ENCODE results near the gene PLEKHH1.

Gene PLEKHH1

DNA sequence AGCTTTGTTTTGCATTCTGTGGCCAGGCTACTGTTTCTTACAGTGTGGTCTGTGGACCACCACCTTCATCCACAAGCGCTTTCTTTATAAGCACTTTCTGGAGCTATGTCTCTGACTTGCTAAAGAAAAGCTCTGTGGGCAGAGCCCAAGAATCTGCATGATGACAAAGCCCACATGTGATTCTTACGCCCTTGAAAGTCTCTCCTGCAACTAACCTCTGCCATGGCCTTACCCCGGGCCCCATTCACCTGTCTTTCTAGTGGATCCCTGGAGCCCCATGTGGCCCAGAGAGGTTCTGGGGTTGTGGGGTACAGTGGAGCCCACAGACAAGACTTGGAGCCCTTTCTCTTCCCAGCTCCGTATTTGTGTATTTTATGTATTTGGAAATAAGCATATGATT is 16.6 kb downstream of the PLEKHH1 start:
- H3K4me3 ChIP-seq (replicated peaks; ENCODE audit: low read depth, low read length) = no peak overlapping the region
- TF ChIP-seq, protein P1, sequence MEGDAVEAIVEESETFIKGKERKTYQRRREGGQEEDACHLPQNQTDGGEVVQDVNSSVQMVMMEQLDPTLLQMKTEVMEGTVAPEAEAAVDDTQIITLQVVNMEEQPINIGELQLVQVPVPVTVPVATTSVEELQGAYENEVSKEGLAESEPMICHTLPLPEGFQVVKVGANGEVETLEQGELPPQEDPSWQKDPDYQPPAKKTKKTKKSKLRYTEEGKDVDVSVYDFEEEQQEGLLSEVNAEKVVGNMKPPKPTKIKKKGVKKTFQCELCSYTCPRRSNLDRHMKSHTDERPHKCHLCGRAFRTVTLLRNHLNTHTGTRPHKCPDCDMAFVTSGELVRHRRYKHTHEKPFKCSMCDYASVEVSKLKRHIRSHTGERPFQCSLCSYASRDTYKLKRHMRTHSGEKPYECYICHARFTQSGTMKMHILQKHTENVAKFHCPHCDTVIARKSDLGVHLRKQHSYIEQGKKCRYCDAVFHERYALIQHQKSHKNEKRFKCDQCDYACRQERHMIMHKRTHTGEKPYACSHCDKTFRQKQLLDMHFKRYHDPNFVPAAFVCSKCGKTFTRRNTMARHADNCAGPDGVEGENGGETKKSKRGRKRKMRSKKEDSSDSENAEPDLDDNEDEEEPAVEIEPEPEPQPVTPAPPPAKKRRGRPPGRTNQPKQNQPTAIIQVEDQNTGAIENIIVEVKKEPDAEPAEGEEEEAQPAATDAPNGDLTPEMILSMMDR (IDR thresholded peaks at IDR 0.05; ENCODE audit: low read depth, low read length, missing control alignments) = no peak
- DNase-seq (ENCODE audit: extremely low read depth, low read depth) = no peak

DNA sequence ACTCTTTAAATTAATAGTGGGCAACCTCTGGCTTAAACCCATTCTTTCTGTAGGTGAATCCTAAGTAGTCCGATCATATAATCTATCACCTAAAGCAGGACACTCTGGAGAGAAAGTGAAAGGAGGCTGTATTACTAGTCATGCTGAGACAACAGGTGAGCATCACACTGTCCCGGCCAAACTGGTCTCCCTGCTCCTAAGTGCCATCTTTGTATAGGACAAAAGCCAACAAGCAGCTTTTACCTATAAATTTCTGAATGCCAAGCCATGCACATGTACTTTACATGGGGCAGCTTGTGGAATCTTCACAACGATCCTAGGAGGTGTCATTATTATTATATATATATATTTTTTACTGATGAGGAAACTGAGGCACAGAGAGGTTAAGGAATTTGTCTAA is 18.0 kb downstream of the PLEKHH1 start:
- H3K4me3 ChIP-seq (replicated peaks; ENCODE audit: low read depth, low read length) = no peak overlapping the region
- TF ChIP-seq, protein P1 (IDR thresholded peaks at IDR 0.05; ENCODE audit: low read depth, low read length, missing control alignments) = no peak
- no peak for DNase-seq (ENCODE audit: extremely low read depth, low read depth)

DNA sequence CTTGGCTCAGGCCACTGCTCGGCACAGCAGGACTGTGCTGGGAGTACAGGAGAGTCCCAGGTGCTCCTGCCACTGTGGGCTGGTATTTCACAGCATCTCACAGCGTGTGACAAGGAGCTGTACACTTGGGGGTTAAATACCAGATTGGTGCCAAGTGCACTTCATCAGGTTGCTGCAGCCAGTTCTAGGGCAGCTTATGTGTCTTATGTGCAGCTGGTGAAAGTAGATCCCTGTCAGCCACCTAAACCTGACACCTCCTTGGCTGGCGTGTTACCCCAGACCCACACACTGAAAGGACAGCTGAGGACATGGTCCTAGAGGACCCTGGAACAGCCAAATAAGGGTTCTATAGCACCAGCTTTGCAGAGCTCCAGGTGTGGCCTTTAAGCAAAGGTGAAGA is 18.9 kb downstream of the PLEKHH1 start:
- no peak for DNase-seq (ENCODE audit: extremely low read depth, low read depth)
- TF ChIP-seq, protein P1 (IDR thresholded peaks at IDR 0.05; ENCODE audit: low read depth, low read length, missing control alignments) = no peak
- H3K4me3 ChIP-seq (replicated peaks; ENCODE audit: low read depth, low read length) = no peak overlapping the region

DNA sequence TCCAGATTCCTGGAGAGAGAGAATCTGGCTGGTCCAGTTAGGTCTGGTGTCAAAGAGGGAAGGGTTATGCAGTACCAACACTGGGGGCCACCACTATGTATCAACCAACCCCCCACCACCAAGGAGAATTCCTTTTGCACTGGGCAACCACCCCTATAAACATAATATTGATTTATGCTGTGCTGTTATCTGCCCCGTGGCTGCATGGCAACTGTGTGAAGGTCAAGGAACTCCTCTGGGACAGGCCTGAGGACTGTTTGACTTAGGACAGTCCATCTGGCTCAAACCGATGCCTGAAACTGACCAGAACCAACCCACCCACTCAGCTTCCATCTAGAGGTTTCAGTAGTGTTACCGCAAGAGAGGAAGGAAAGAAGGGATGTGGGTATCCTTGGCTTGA is 20.5 kb downstream of the PLEKHH1 start:
- no peak for DNase-seq (ENCODE audit: extremely low read depth, low read depth)
- TF ChIP-seq, protein P1 (IDR thresholded peaks at IDR 0.05; ENCODE audit: low read depth, low read length, missing control alignments) = no peak
- no peak overlapping the region for H3K4me3 ChIP-seq (replicated peaks; ENCODE audit: low read depth, low read length)

DNA sequence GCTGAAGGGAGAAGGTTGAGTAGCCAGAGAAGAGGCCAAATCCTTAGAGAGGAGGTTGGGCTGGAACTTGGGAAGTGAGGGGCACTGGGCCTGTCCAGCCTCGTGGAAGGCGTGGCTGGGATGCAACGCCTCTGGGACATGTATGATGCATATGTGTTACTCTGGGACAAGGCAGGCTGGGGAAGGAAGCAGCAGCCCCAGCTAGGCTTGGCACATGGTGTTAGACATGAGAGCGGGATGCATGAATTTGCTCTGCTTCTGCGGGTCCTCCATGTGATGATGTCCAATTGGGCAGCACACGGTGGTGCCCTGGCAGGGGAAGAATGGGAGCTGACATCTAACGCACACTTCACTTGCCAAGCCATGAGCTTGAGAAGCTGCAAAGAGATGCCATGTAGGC is 21.3 kb downstream of the PLEKHH1 start:
- no peak for DNase-seq (ENCODE audit: extremely low read depth, low read depth)
- TF ChIP-seq, protein P1 (IDR thresholded peaks at IDR 0.05; ENCODE audit: low read depth, low read length, missing control alignments) = no peak

DNA sequence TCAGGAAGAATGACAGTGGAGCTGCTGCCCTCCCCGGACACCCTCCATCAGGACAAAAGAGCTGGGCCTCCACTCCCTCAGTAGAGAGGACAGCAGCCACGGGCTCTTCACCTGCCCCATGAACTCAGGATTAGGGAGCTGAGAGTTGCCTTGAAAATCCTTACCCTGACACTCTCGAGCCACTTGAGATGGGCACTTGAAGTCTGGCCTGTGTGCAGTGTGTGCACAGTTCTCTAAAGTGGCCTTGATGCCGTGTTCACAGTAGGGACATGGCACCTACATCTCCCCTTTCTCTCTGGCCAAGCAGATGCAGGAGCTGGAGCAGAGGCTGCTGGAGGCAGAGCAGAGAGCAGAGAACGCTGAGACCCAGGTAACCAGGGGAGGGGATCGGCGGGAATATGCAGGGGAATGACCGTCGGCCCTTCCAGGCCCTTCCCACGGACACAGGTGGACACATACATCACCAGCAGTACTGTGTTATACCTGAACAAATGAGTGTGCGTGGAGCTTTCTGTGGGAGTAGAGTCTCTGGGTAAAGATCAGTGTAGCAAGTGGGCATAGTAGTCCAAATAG is 22.5 kb downstream of the PLEKHH1 start:
- TF ChIP-seq, protein P1 (IDR thresholded peaks at IDR 0.05; ENCODE audit: low read depth, low read length, missing control alignments) = no peak
- no peak for DNase-seq (ENCODE audit: extremely low read depth, low read depth)

More for the DNA sequence above, 21.3 kb downstream of the PLEKHH1 start:
- no peak overlapping the region for H3K4me3 ChIP-seq (replicated peaks; ENCODE audit: low read depth, low read length)

DNA sequence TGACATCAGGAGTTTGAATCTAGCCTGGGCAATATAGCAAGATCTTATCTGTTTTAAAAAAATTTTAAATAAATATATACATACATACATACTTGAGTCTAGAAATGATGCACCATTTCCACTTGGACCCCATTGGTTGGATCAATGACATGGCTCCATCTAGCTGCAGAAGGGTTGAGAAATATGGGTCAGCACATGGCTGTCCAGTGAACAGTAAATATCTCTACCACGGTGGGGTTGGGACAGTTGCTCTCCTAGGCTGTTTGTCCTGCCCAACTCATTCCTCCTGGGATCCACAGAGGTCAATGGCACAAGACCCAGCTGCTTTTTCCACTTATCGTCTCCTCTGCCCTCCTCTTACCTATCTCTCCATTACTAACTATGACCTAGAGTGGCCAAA is 23.6 kb downstream of the PLEKHH1 start:
- TF ChIP-seq, protein P1 (IDR thresholded peaks at IDR 0.05; ENCODE audit: low read depth, low read length, missing control alignments) = no peak
- DNase-seq (ENCODE audit: extremely low read depth, low read depth) = no peak

More for the DNA sequence above, 22.5 kb downstream of the PLEKHH1 start:
- H3K4me3 ChIP-seq (replicated peaks; ENCODE audit: low read depth, low read length) = no peak overlapping the region

More for the DNA sequence above, 23.6 kb downstream of the PLEKHH1 start:
- no peak overlapping the region for H3K4me3 ChIP-seq (replicated peaks; ENCODE audit: low read depth, low read length)
